GM12878 (cell line): ENCODE results near the gene ACKR1. TPM values are rescaled to one million over a fixed set of nuclear protein-coding genes. Genes with fewer than 3 reads are reported as not detected.

ENCODE experiments used
- ATAC-seq: fragments of 200-7000 bp; cut with Tn5 transposase; 3 replicates; pipeline ENCODE4 v1.9.1; 2020; ENCODE audit warnings: mild to moderate bottlenecking, moderate library complexity
- BruUV-seq: library from RNA; stranded (reverse); fragments of 400-500 nt; replicated peaks from 2 replicates; lab custom pipeline; 2021; lab: Mats Ljungman, UMichigan
- CTCF ChIA-PET: fragments of 300-600 bp; sonication (Branson Sonifier 250); formaldehyde crosslinking; extraction: SDS; loops from one replicate; lab custom pipeline; 2021; ENCODE audit warnings: inconsistent platforms; lab: Yijun Ruan, JAX
- POLR2A ChIA-PET: fragments of 350-600 bp; formaldehyde crosslinking; extraction: SDS; loops from one replicate; lab custom pipeline; 2021; ENCODE audit warnings: inconsistent platforms; lab: Charles Lee
- RAD21 ChIA-PET: fragments of 300-600 bp; sonication (Branson Sonifier 250); formaldehyde crosslinking; loops from one replicate; lab custom pipeline; 2023; ENCODE audit warnings: antibody characterized with exemption; ENCODE audit not compliant: unreplicated experiment; lab: Charles Lee
- SMC1A ChIA-PET: fragments of 300-600 bp; sonication (Branson Sonifier 250); formaldehyde crosslinking; loops from one replicate; lab custom pipeline; 2023; ENCODE audit not compliant: unreplicated experiment, uncharacterized antibody; lab: Charles Lee
- DNase-seq: peaks from one replicate; pipeline ENCODE4 v3.0.0-alpha.2; 2011; ENCODE audit warnings: low read depth, low spot score
- FAIRE-seq: peaks from 3 replicates; lab custom pipeline; 2011; peaks lifted over from hg19 to GRCh38; lab: Jason Lieb, UNC
- H2AFZ ChIP-seq: 2 replicates; pipeline ENCODE4 v1.6.0; 2011; ENCODE audit warnings: low read depth, low read length, control low read depth; ENCODE audit not compliant: control insufficient read depth
- H3K27ac ChIP-seq: 2 replicates; pipeline ENCODE4 v1.5.1; 2011; ENCODE audit warnings: control low read depth; ENCODE audit not compliant: control insufficient read depth, insufficient read depth
- H3K27me3 ChIP-seq, 2 experiments: replicated peaks in 1 of 2; 2 replicates each; pipeline versions ENCODE4 v1.6.0 to v1.6.1; 2011; ENCODE audit warnings: low read length in 1 of 2; ENCODE audit not compliant: control insufficient read depth in 2 of 2, insufficient read depth in 2 of 2
- H3K36me3 ChIP-seq, 2 experiments: 2 replicates each; pipeline ENCODE4 v1.5.1; 2011; ENCODE audit warnings: low read length in 1 of 2; ENCODE audit not compliant: control insufficient read depth in 2 of 2, insufficient read depth in 2 of 2
- H3K4me1 ChIP-seq: 2 replicates; pipeline ENCODE4 v1.6.1; 2011; ENCODE audit warnings: mild to moderate bottlenecking, low read length, moderate library complexity, mixed read lengths; ENCODE audit not compliant: control insufficient read depth, insufficient read depth
- H3K4me2 ChIP-seq: 2 replicates; pipeline ENCODE4 v1.6.0; 2011; ENCODE audit warnings: control low read depth; ENCODE audit not compliant: control insufficient read depth, insufficient read depth
- H3K4me3 ChIP-seq: fragments of 200-600 bp; sonication (generic); 2 replicates; pipeline ENCODE4 v1.5.1; 2016
- H3K79me2 ChIP-seq: 2 replicates; pipeline ENCODE4 v1.6.0; 2011; ENCODE audit warnings: low read length; ENCODE audit not compliant: control insufficient read depth, insufficient read depth
- H3K9ac ChIP-seq: 2 replicates; pipeline ENCODE4 v1.8.0; 2011; ENCODE audit warnings: low read length, control low read depth, mixed read lengths; ENCODE audit not compliant: control insufficient read depth, insufficient read depth
- H3K9me3 ChIP-seq: replicated peaks from 3 replicates; pipeline ENCODE4 v1.5.1; 2011; ENCODE audit warnings: mild to moderate bottlenecking, low read length; ENCODE audit not compliant: control insufficient read depth, insufficient read depth
- H4K20me1 ChIP-seq: 2 replicates; pipeline ENCODE4 v1.6.0; 2011; ENCODE audit not compliant: control insufficient read depth, insufficient read depth
- ASH2L ChIP-seq: fragments of 300-600, 200-600 bp; sonication (generic); IDR thresholded peaks from 2 replicates; pipeline ENCODE4 v1.6.1; 2017; ENCODE audit warnings: low read depth, mild to moderate bottlenecking, borderline replicate concordance
- CBX5 ChIP-seq: sonication (generic); IDR thresholded peaks from 2 replicates; pipeline ENCODE4 v1.6.1; 2016; ENCODE audit warnings: low read depth, moderate library complexity, mild to moderate bottlenecking, inconsistent platforms
- GATAD2B ChIP-seq: fragments of 450-650 bp; conservative IDR thresholded peaks from 2 replicates; pipeline ENCODE4 v1.6.1; 2017; ENCODE audit warnings: low read depth, mild to moderate bottlenecking, moderate library complexity
- IKZF2 ChIP-seq, 2 experiments: fragments of 450-650 bp; IDR thresholded peaks; 2 replicates each; pipeline ENCODE4 v1.6.1; 2017; ENCODE audit warnings: mild to moderate bottlenecking in 2 of 2, moderate library complexity in 2 of 2
- MTA3 ChIP-seq: IDR thresholded peaks from 2 replicates; pipeline ENCODE4 v1.6.1; 2012; ENCODE audit warnings: low read length, inconsistent platforms, borderline replicate concordance
- MXI1 ChIP-seq: fragments of 150-350 bp; IDR thresholded peaks from 2 replicates; pipeline ENCODE4 v1.6.1; 2011; ENCODE audit warnings: low read depth, mild to moderate bottlenecking, inconsistent platforms, low read length, improper control_type of control experiment
- MYC ChIP-seq: IDR thresholded peaks from 2 replicates; pipeline ENCODE4 v1.6.1; 2011; ENCODE audit warnings: mild to moderate bottlenecking, low read length, moderate library complexity, inconsistent platforms; ENCODE audit not compliant: insufficient read depth, insufficient replicate concordance, insufficient read length, severe bottlenecking
- NR2F1 ChIP-seq: fragments of 450-650 bp; conservative IDR thresholded peaks from 2 replicates; pipeline ENCODE4 v1.6.1; 2017; ENCODE audit warnings: mild to moderate bottlenecking
- NRF1 ChIP-seq: conservative IDR thresholded peaks from 2 replicates; pipeline ENCODE4 v1.6.1; 2011; ENCODE audit warnings: mild to moderate bottlenecking, low read depth, low read length, improper control_type of control experiment
- PML ChIP-seq: IDR thresholded peaks from 2 replicates; pipeline ENCODE4 v1.6.1; 2012; ENCODE audit warnings: low read length, inconsistent platforms
- POU2F2 ChIP-seq: IDR thresholded peaks from 3 replicates; pipeline ENCODE4 v1.6.1; 2011; ENCODE audit warnings: low read depth, mild to moderate bottlenecking, low read length, borderline replicate concordance
- RELA ChIP-seq: fragments of 450-650 bp; IDR thresholded peaks from 2 replicates; pipeline ENCODE4 v1.8.0; 2014; ENCODE audit warnings: borderline replicate concordance; ENCODE audit not compliant: partially characterized antibody
- WRNIP1 ChIP-seq: IDR thresholded peaks from 2 replicates; pipeline ENCODE4 v1.6.1; 2011; ENCODE audit warnings: low read depth, low read length, improper control_type of control experiment, borderline replicate concordance
- ZNF24 ChIP-seq: fragments of 450-650 bp; IDR thresholded peaks from 2 replicates; pipeline ENCODE4 v1.6.1; 2017; ENCODE audit warnings: antibody characterized with exemption, mild to moderate bottlenecking
- WGBS: methylation state at CpG from one replicate; pipeline ENCODE4 v1.1.6; 2016; ENCODE audit warnings: low lambda C conversion rate; ENCODE audit not compliant: insufficient replicate concordance, insufficient coverage; ENCODE audit errors: missing lambda C conversion rate; 5-methylcytosine and 5-hydroxymethylcytosine counted together
- in situ Hi-C: fragments of 300-500 bp; cut with MboI; formaldehyde crosslinking; loops from 9 replicates; pipeline ENCODE4 v1.14.3; 2018; ENCODE audit warnings: mixed read lengths
- intact Hi-C: fragments of 100-400 bp; cut with micrococcal nuclease; formaldehyde crosslinking; loops from one replicate; pipeline ENCODE4 v1.14.2; 2022; ENCODE audit not compliant: unreplicated experiment
- polyA plus RNA-seq, 11 experiments: library from polyadenylated mRNA; depleted of rRNA in 4 of 11; unstranded in 6 of 11; stranded (reverse) in 5 of 11; fragments of >200 nt; fragmentation: Nextera tagmentation in 4 of 11; fragmentation: Illumina TruSeq in 1 of 11; extraction: Ambion mirVana in 4 of 11; extraction: Trizol in 1 of 11; gene quantifications; 1 replicate in 1 of 11; 2 replicates in 10 of 11; pipeline versions ENCODE4 v1.2.1 to v1.2.3, GENCODE V29; 2011 to 2016; ENCODE audit warnings: inconsistent platforms in 2 of 11, missing spikeins in 2 of 11, low read depth in 1 of 11
- total RNA-seq, 4 experiments: library from RNA; depleted of rRNA in 3 of 4; stranded (reverse); fragments of >200 nt in 3 of 4; fragmentation: Illumina TruSeq in 1 of 4; extraction: Trizol in 1 of 4; gene quantifications; 2 replicates each; pipeline versions ENCODE4 v1.2.1 to v1.2.3, GENCODE V29; 2013 to 2021
- TF ChIP-seq, protein P1 (sequence below): fragments of 450-650 bp; IDR thresholded peaks from 2 replicates; pipeline ENCODE4 v1.6.1; 2016; ENCODE audit warnings: mild to moderate bottlenecking
- TF ChIP-seq, protein P2 (sequence below): IDR thresholded peaks from 2 replicates; pipeline ENCODE4 v1.6.1; 2012; ENCODE audit warnings: low read depth, low read length, improper control_type of control experiment

The ACKR1 gene
- total and polyA plus RNA-seq, 10 of the 15 experiments (the other 5 are each of a cell fraction or from before 2014, with no cell fraction given), result 0.06 to 1.8 (median 0.38) TPM; not detected in 1

DNA sequence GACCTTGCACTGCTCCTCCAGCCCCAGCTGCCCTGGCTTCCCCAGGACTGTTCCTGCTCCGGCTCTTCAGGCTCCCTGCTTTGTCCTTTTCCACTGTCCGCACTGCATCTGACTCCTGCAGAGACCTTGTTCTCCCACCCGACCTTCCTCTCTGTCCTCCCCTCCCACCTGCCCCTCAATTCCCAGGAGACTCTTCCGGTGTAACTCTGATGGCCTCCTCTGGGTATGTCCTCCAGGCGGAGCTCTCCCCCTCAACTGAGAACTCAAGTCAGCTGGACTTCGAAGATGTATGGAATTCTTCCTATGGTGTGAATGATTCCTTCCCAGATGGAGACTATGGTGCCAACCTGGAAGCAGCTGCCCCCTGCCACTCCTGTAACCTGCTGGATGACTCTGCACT is 550 bp downstream of the ACKR1 start:
- DNase-seq, result no peak
- no peak overlapping the region for H3K9ac ChIP-seq
- H4K20me1 ChIP-seq, result no peaks in the 10 kb centered on the region
- SMC1A ChIA-PET, result interaction anchor here (0.7 to 1.2 kb wide), 2 partner anchors 9 kb away, joined by 3 read pairs; no protein-coding TSS in a partner anchor
- H3K4me2 ChIP-seq, result 0 out of 2 replicates have a peak overlapping the region, but pooled peaks have one; percentile 33
- no peak for TF ChIP-seq WRNIP1
- RAD21 ChIA-PET, result no interaction called here
- in situ Hi-C loops (no loop called here), intact Hi-C loops (no loop called here)
- FAIRE-seq, result no peak
- BruUV-seq, result no TSS peak
- H3K79me2 ChIP-seq, result no peaks in the 10 kb centered on the region
- no peaks in the 10 kb centered on the region for H3K9me3 ChIP-seq
- 66% methylated on average over 6 of the region's 6 CpGs for WGBS
- H3K27me3 ChIP-seq, result peaks cover 0 to 2% of the 10 kb centered on the region in 2 experiments; a peak in 2 of 4 replicates
- POLR2A ChIA-PET, result no interaction called here
- CTCF ChIA-PET, result interaction anchor here (0.8 to 11.1 kb wide), 6 partner anchors 9 to 685 kb away, joined by 3 to 236 read pairs (median 20); no protein-coding TSS in a partner anchor
- no peak overlapping the region for H3K4me3 ChIP-seq
- no peak for ATAC-seq
- H2AFZ ChIP-seq, result no peak overlapping the region
- 0 out of 2 replicates have a peak, but pooled peaks cover 12% of the 10 kb centered on the region for H3K4me1 ChIP-seq
- no peaks in the 10 kb centered on the region for H3K36me3 ChIP-seq
- H3K27ac ChIP-seq, result no peak overlapping the region; the same call in 1 of the 2 replicates

DNA sequence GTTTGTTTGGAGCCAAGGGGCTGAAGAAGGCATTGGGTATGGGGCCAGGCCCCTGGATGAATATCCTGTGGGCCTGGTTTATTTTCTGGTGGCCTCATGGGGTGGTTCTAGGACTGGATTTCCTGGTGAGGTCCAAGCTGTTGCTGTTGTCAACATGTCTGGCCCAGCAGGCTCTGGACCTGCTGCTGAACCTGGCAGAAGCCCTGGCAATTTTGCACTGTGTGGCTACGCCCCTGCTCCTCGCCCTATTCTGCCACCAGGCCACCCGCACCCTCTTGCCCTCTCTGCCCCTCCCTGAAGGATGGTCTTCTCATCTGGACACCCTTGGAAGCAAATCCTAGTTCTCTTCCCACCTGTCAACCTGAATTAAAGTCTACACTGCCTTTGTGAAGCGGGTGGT is 1.4 kb downstream of the ACKR1 start:
- H3K4me3 ChIP-seq, result no peak overlapping the region
- DNase-seq (no peak), FAIRE-seq (peak; percentile 13), ATAC-seq (no peak)
- CTCF ChIA-PET, result interaction anchor here (1.1 to 11.1 kb wide), 6 partner anchors 8 to 72 kb away, joined by 3 to 236 read pairs (median 38); no protein-coding TSS in a partner anchor
- H3K4me1 ChIP-seq, result peaks cover 12% of the 10 kb centered on the region; the same call in 1 of the 2 replicates
- WGBS, result 37% methylated on average over 4 of the region's 4 CpGs
- no peak overlapping the region for H3K4me2 ChIP-seq
- H3K9me3 ChIP-seq, result no peaks in the 10 kb centered on the region
- 0 out of 4 replicates have a peak, but pooled peaks cover 0 to under 1% of the 10 kb centered on the region in 2 experiments for H3K27me3 ChIP-seq
- no peak overlapping the region for H3K9ac ChIP-seq
- H3K79me2 ChIP-seq, result no peaks in the 10 kb centered on the region
- in situ Hi-C loops (no loop called here), intact Hi-C loops (no loop called here)
- POLR2A ChIA-PET, result no interaction called here
- SMC1A ChIA-PET, result interaction anchor here (0.7 to 1.2 kb wide), 2 partner anchors 8 to 10 kb away, joined by 3 read pairs; no protein-coding TSS in a partner anchor
- no peak overlapping the region for H2AFZ ChIP-seq
- H4K20me1 ChIP-seq, result no peaks in the 10 kb centered on the region
- TF ChIP-seq GATAD2B, result no peak
- TF ChIP-seq POU2F2, result no peak
- no peak for TF ChIP-seq NRF1
- TF ChIP-seq RELA, result no peak
- no peak for TF ChIP-seq MXI1
- TF ChIP-seq, protein P1, sequence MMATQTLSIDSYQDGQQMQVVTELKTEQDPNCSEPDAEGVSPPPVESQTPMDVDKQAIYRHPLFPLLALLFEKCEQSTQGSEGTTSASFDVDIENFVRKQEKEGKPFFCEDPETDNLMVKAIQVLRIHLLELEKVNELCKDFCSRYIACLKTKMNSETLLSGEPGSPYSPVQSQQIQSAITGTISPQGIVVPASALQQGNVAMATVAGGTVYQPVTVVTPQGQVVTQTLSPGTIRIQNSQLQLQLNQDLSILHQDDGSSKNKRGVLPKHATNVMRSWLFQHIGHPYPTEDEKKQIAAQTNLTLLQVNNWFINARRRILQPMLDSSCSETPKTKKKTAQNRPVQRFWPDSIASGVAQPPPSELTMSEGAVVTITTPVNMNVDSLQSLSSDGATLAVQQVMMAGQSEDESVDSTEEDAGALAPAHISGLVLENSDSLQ, result no peak
- no peak for TF ChIP-seq ASH2L
- no peak for TF ChIP-seq NR2F1
- TF ChIP-seq, protein P2, sequence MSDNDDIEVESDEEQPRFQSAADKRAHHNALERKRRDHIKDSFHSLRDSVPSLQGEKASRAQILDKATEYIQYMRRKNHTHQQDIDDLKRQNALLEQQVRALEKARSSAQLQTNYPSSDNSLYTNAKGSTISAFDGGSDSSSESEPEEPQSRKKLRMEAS, result no peak
- TF ChIP-seq CBX5, result no peak
- TF ChIP-seq PML, result no peak
- no peak for TF ChIP-seq MYC
- no peak for TF ChIP-seq MTA3
- no peak for TF ChIP-seq ZNF24
- TF ChIP-seq IKZF2 (IDR thresholded peaks at IDR 0.05), result no peak
- BruUV-seq, result no TSS peak
- no peak overlapping the region; the same call in 1 of the 2 replicates for H3K27ac ChIP-seq
- no peaks in the 10 kb centered on the region for H3K36me3 ChIP-seq
- RAD21 ChIA-PET, result interaction anchor here (0.6 kb wide), 1 partner anchor 145 kb away, joined by 3 read pairs; no protein-coding TSS in a partner anchor
